Measurements from ENCODE around the gene NMRK1. TPM values are rescaled to one million over a fixed set of nuclear protein-coding genes. Genes with fewer than 3 reads are reported as not detected.
A peak's percentile ranks its signal among the peaks of the same experiment; 100 is the strongest.

NMRK1 gene
- total RNA-seq, 1 donor from 2014 or later, result 20.4 TPM

- Histone ChIP-seq H3K4me1 (peaks cover 44% of the 10 kb centered on the region), H3K9me3 (no peaks in the 10 kb centered on the region), H3K4me3 (no peak overlapping the region), H3K27ac (no peak overlapping the region), H3K36me3 (no peaks in the 10 kb centered on the region), H3K27me3 (no peaks in the 10 kb centered on the region)
- intact Hi-C loops (cut with DNase I), result no loop called here
- TF ChIP-seq CTCF (IDR thresholded peaks at IDR 0.05) (no peak), POLR2AphosphoS5 (IDR thresholded peaks at IDR 0.05; ENCODE audit: insufficient read depth in 1 of 2, low read depth in 1 of 2) (no peak), POLR2A (IDR thresholded peaks at IDR 0.05) (no peak)
- DNase-seq (ENCODE audit: extremely low spot score in 2 of 2), result no peak
These were observed 21.4 kb upstream of the NMRK1 start for GRCh38 chr9:75109210-75109839.

GRCh38 chr9:75108571-75108970, 20.6 kb upstream of the NMRK1 start:
- intact Hi-C loops (cut with DNase I), result no loop called here
- TF ChIP-seq POLR2AphosphoS5 (IDR thresholded peaks at IDR 0.05; ENCODE audit: insufficient read depth in 1 of 2, low read depth in 1 of 2) (peak in 1 of 2 donors; percentile 8), POLR2A (IDR thresholded peaks at IDR 0.05) (no peak), CTCF (IDR thresholded peaks at IDR 0.05) (no peak)
- peak overlapping the region; percentile 9 for H3K27ac ChIP-seq
- H3K4me3 ChIP-seq, result no peak overlapping the region
- H3K9me3 ChIP-seq, result no peaks in the 10 kb centered on the region
- no peak for DNase-seq (ENCODE audit: extremely low spot score in 2 of 2)
- peaks cover 44% of the 10 kb centered on the region for H3K4me1 ChIP-seq
- H3K36me3 ChIP-seq, result no peaks in the 10 kb centered on the region
- no peaks in the 10 kb centered on the region for H3K27me3 ChIP-seq

GRCh38 chr9:75106857-75107256, 18.9 kb upstream of the NMRK1 start:
- intact Hi-C loops (cut with DNase I), result no loop called here
- TF ChIP-seq POLR2A (IDR thresholded peaks at IDR 0.05) (no peak), CTCF (IDR thresholded peaks at IDR 0.05) (no peak), POLR2AphosphoS5 (IDR thresholded peaks at IDR 0.05; ENCODE audit: insufficient read depth in 1 of 2, low read depth in 1 of 2) (no peak)
- H3K27ac ChIP-seq, result no peak overlapping the region
- no peaks in the 10 kb centered on the region for H3K9me3 ChIP-seq
- H3K36me3 ChIP-seq, result no peaks in the 10 kb centered on the region
- H3K4me1 ChIP-seq, result peaks cover 33% of the 10 kb centered on the region
- H3K27me3 ChIP-seq, result no peaks in the 10 kb centered on the region
- H3K4me3 ChIP-seq, result no peak overlapping the region
- no peak for DNase-seq (ENCODE audit: extremely low spot score in 2 of 2)

GRCh38 chr9:75105841-75106240, 17.9 kb upstream of the NMRK1 start:
- intact Hi-C loops (cut with DNase I), result no loop called here
- no peaks in the 10 kb centered on the region for H3K9me3 ChIP-seq
- no peak overlapping the region for H3K4me3 ChIP-seq
- H3K4me1 ChIP-seq, result peaks cover 33% of the 10 kb centered on the region
- no peak for DNase-seq (ENCODE audit: extremely low spot score in 2 of 2)
- H3K27me3 ChIP-seq, result no peaks in the 10 kb centered on the region
- TF ChIP-seq POLR2A (IDR thresholded peaks at IDR 0.05) (no peak), POLR2AphosphoS5 (IDR thresholded peaks at IDR 0.05; ENCODE audit: insufficient read depth in 1 of 2, low read depth in 1 of 2) (no peak), CTCF (IDR thresholded peaks at IDR 0.05) (no peak)
- H3K27ac ChIP-seq, result no peak overlapping the region
- no peaks in the 10 kb centered on the region for H3K36me3 ChIP-seq

GRCh38 chr9:75105019-75105540, 17.1 kb upstream of the NMRK1 start:
- no peak overlapping the region for H3K27ac ChIP-seq
- no peak overlapping the region for H3K4me3 ChIP-seq
- no peaks in the 10 kb centered on the region for H3K36me3 ChIP-seq
- H3K4me1 ChIP-seq, result peaks cover 39% of the 10 kb centered on the region
- no peak for DNase-seq (ENCODE audit: extremely low spot score in 2 of 2)
- TF ChIP-seq CTCF (IDR thresholded peaks at IDR 0.05) (no peak), POLR2A (IDR thresholded peaks at IDR 0.05) (no peak), POLR2AphosphoS5 (IDR thresholded peaks at IDR 0.05; ENCODE audit: insufficient read depth in 1 of 2, low read depth in 1 of 2) (no peak)
- H3K27me3 ChIP-seq, result no peaks in the 10 kb centered on the region
- intact Hi-C loops (cut with DNase I), result no loop called here
- H3K9me3 ChIP-seq, result no peaks in the 10 kb centered on the region
